H1 (cell line): ENCODE data around the gene COL19A1. TPM values are rescaled to one million over a fixed set of nuclear protein-coding genes. Genes with fewer than 3 reads are reported as not detected.

Source experiments
- CTCF ChIA-PET: fragments of 300-600 bp; sonication (Branson Sonifier 250); formaldehyde crosslinking; loops from one replicate; lab custom pipeline; 2021; ENCODE audit not compliant: partially characterized antibody; lab: Charles Lee
- POLR2A ChIA-PET: fragments of 300-600 bp; sonication (Branson Sonifier 250); formaldehyde crosslinking; loops from one replicate; lab custom pipeline; 2021; ENCODE audit warnings: inconsistent platforms; ENCODE audit not compliant: partially characterized antibody; lab: Charles Lee
- DNase-seq, 2 experiments: peaks; one replicate each; pipeline versions ENCODE4 v3.0.0 to v3.0.0-alpha.2; 2010 to 2022; ENCODE audit warnings: low spot score in 2 of 2, low read depth in 1 of 2, mixed read lengths in 1 of 2
- FAIRE-seq: peaks from 2 replicates; lab custom pipeline; 2011; peaks lifted over from hg19 to GRCh38; lab: Jason Lieb, UNC
- H2AFZ ChIP-seq: 2 replicates; pipeline ENCODE4 v1.8.1; 2012; ENCODE audit warnings: low read length, inconsistent platforms
- H2AK5ac ChIP-seq: 2 replicates; pipeline ENCODE4 v1.6.1; 2013; ENCODE audit warnings: low read depth, low read length
- H2BK120ac ChIP-seq: replicated peaks from 2 replicates; pipeline ENCODE3; 2013; ENCODE audit warnings: low read depth, low read length, inconsistent platforms
- H2BK12ac ChIP-seq: 2 replicates; pipeline ENCODE4 v1.6.1; 2013; ENCODE audit warnings: low read depth, low read length
- H2BK15ac ChIP-seq: 2 replicates; pipeline ENCODE4 v1.6.1; 2013; ENCODE audit warnings: low read length
- H2BK20ac ChIP-seq: 2 replicates; pipeline ENCODE4 v1.6.1; 2013; ENCODE audit warnings: low read length
- H2BK5ac ChIP-seq: 2 replicates; pipeline ENCODE4 v1.6.1; 2013; ENCODE audit warnings: low read depth, low read length
- H3K14ac ChIP-seq: 2 replicates; pipeline ENCODE4 v1.6.1; 2013; ENCODE audit warnings: inconsistent platforms; ENCODE audit not compliant: insufficient read length
- H3K18ac ChIP-seq: 2 replicates; pipeline ENCODE4 v1.6.1; 2013; ENCODE audit warnings: low read length; ENCODE audit errors: extremely low read depth
- H3K23ac ChIP-seq: 2 replicates; pipeline ENCODE4 v1.6.1; 2013; ENCODE audit warnings: inconsistent platforms; ENCODE audit not compliant: insufficient read length
- H3K23me2 ChIP-seq: 2 replicates; pipeline ENCODE4 v1.6.1; 2013; ENCODE audit warnings: low read depth, low read length
- H3K27ac ChIP-seq: 2 replicates; pipeline ENCODE4 v1.6.1; 2011; ENCODE audit warnings: low read depth, low read length, inconsistent platforms
- H3K27me3 ChIP-seq, 4 experiments: replicated peaks in 1 of 4; 1 replicate in 1 of 4; 2 replicates in 3 of 4; pipeline versions ENCODE4 v1.6.1 to v1.8.1; 2011 to 2013; ENCODE audit warnings: low read length in 3 of 4, mild to moderate bottlenecking in 3 of 4, inconsistent platforms in 2 of 4, mixed read lengths in 2 of 4, moderate library complexity in 1 of 4; ENCODE audit not compliant: control insufficient read depth in 3 of 4, insufficient read depth in 3 of 4; ENCODE audit errors: extremely low read depth in 1 of 4
- H3K36me3 ChIP-seq, 4 experiments: 2 replicates each; pipeline versions ENCODE4 v1.6.1 to v1.8.1; 2011 to 2013; ENCODE audit warnings: mild to moderate bottlenecking in 4 of 4, low read length in 3 of 4, moderate library complexity in 2 of 4, control low read depth in 1 of 4, inconsistent platforms in 1 of 4; ENCODE audit not compliant: insufficient read depth in 4 of 4, control insufficient read depth in 2 of 4
- H3K4ac ChIP-seq: replicated peaks from 2 replicates; pipeline ENCODE3; 2013; ENCODE audit warnings: low read length, low read depth, mixed read lengths, inconsistent platforms; ENCODE audit not compliant: insufficient read length
- H3K4me1 ChIP-seq, 4 experiments: replicated peaks in 1 of 4; 1 replicate in 1 of 4; 2 replicates in 3 of 4; pipeline versions ENCODE4 v1.6.1 to v1.8.1; 2011 to 2013; ENCODE audit warnings: low read length in 3 of 4, inconsistent platforms in 2 of 4, mixed read lengths in 1 of 4; ENCODE audit not compliant: insufficient read depth in 4 of 4, control insufficient read depth in 3 of 4
- H3K4me2 ChIP-seq, 2 experiments: 2 replicates each; pipeline versions ENCODE4 v1.6.1 to v1.8.1; 2011 to 2013; ENCODE audit warnings: low read depth in 2 of 2, low read length in 2 of 2, control low read depth in 1 of 2, inconsistent platforms in 1 of 2, mild to moderate bottlenecking in 1 of 2; ENCODE audit not compliant: insufficient read depth in 1 of 2
- H3K4me3 ChIP-seq, 4 experiments: fragments of 200-600, 300-600 bp in 1 of 4; sonication (generic), shearing (Covaris generic), sonication (Bioruptor Twin) in 1 of 4; 2 replicates each; pipeline versions ENCODE4 v1.5.1 to v1.8.1; 2011 to 2016; ENCODE audit warnings: low read length in 4 of 4, low read depth in 3 of 4, control low read depth in 2 of 4, inconsistent platforms in 2 of 4, mild to moderate bottlenecking in 2 of 4, mixed read lengths in 1 of 4, moderate library complexity in 1 of 4; ENCODE audit not compliant: insufficient read depth in 2 of 4; ENCODE audit errors: extremely low read depth in 1 of 4
- H3K56ac ChIP-seq: replicated peaks from 2 replicates; pipeline ENCODE3; 2013; ENCODE audit warnings: low read depth, mild to moderate bottlenecking, mixed read lengths, low read length, inconsistent platforms; ENCODE audit not compliant: insufficient read length
- H3K79me1 ChIP-seq: 2 replicates; pipeline ENCODE4 v1.6.1; 2013; ENCODE audit warnings: low read depth, low read length, control low read depth
- H3K79me2 ChIP-seq, 2 experiments: 2 replicates each; pipeline versions ENCODE4 v1.6.1 to v1.8.1; 2012 to 2013; ENCODE audit warnings: low read length in 2 of 2, mild to moderate bottlenecking in 2 of 2, inconsistent platforms in 1 of 2; ENCODE audit not compliant: insufficient read depth in 2 of 2, control insufficient read depth in 1 of 2
- H3K9ac ChIP-seq, 4 experiments: replicated peaks in 1 of 4; 1 replicate in 1 of 4; 2 replicates in 3 of 4; pipeline versions ENCODE4 v1.6.1 to v1.8.1; 2011 to 2013; ENCODE audit warnings: low read depth in 3 of 4, low read length in 3 of 4, control low read depth in 2 of 4, mild to moderate bottlenecking in 2 of 4, moderate library complexity in 2 of 4, inconsistent platforms in 1 of 4; ENCODE audit errors: extremely low read depth in 1 of 4
- H3K9me3 ChIP-seq, 2 experiments: 2 replicates each; pipeline versions ENCODE4 v1.6.1 to v1.8.1; 2012 to 2013; ENCODE audit warnings: mild to moderate bottlenecking in 2 of 2, moderate library complexity in 2 of 2, control low read depth in 1 of 2, inconsistent platforms in 1 of 2, low read depth in 1 of 2, low read length in 1 of 2, mixed read lengths in 1 of 2; ENCODE audit not compliant: insufficient read depth in 2 of 2
- H4K20me1 ChIP-seq, 2 experiments: replicated peaks in 1 of 2; 2 replicates each; pipeline versions ENCODE3 to v1.8.1; 2011 to 2013; ENCODE audit warnings: inconsistent platforms in 2 of 2, low read length in 2 of 2, mild to moderate bottlenecking in 1 of 2; ENCODE audit not compliant: insufficient read depth in 2 of 2, control insufficient read depth in 1 of 2
- H4K5ac ChIP-seq: 2 replicates; pipeline ENCODE4 v1.6.1; 2013; ENCODE audit warnings: low read length, low read depth, mixed read lengths, inconsistent platforms; ENCODE audit not compliant: insufficient read length
- H4K8ac ChIP-seq: 2 replicates; pipeline ENCODE4 v1.8.0; 2013; ENCODE audit warnings: mild to moderate bottlenecking, moderate library complexity, low read length, inconsistent platforms; ENCODE audit not compliant: insufficient read depth; ENCODE audit errors: extremely low read depth
- H4K91ac ChIP-seq: replicated peaks from 2 replicates; pipeline ENCODE3; 2013; ENCODE audit warnings: low read length, mixed read lengths, inconsistent platforms; ENCODE audit not compliant: insufficient read length
- ATF2 ChIP-seq: IDR thresholded peaks from 2 replicates; pipeline ENCODE4 v1.6.1; 2012; ENCODE audit warnings: low read length, inconsistent platforms
- BCL11A ChIP-seq, 2 experiments: IDR thresholded peaks; one replicate each; pipeline ENCODE4 v1.6.1; 2011; ENCODE audit warnings: low read depth in 2 of 2, low read length in 2 of 2, mild to moderate bottlenecking in 2 of 2
- CBX5 ChIP-seq: fragments of 300-800, 300-1000 bp; sonication (generic); IDR thresholded peaks from 2 replicates; pipeline ENCODE4 v1.7.1; 2016; ENCODE audit warnings: antibody characterized with exemption, low read length, low read depth
- CBX8 ChIP-seq: fragments of 300-800, 300-1000 bp; sonication (generic); IDR thresholded peaks from 2 replicates; pipeline ENCODE4 v1.7.1; 2016; ENCODE audit warnings: low read depth, low read length, borderline replicate concordance
- GABPA ChIP-seq: IDR thresholded peaks from 2 replicates; pipeline ENCODE4 v1.6.1; 2011; ENCODE audit warnings: mild to moderate bottlenecking, low read length, moderate library complexity, borderline replicate concordance; ENCODE audit not compliant: insufficient read depth
- HDAC6 ChIP-seq: IDR thresholded peaks from one replicate; pipeline ENCODE4 v1.7.1; 2012; ENCODE audit warnings: low read depth, mild to moderate bottlenecking, inconsistent platforms, low read length, moderate library complexity
- RBBP5 ChIP-seq: IDR thresholded peaks from 2 replicates; pipeline ENCODE4 v1.7.1; 2012; ENCODE audit warnings: low read depth, mild to moderate bottlenecking, inconsistent platforms, low read length, moderate library complexity, borderline replicate concordance
- RNF2 ChIP-seq: fragments of 200-900, 300-1000 bp; sonication (generic); IDR thresholded peaks from 2 replicates; pipeline ENCODE4 v1.7.1; 2016; ENCODE audit warnings: borderline replicate concordance, low read depth, mild to moderate bottlenecking, antibody characterized with exemption, low read length; ENCODE audit not compliant: poor library complexity, severe bottlenecking; ENCODE audit errors: missing control alignments
- SIN3A ChIP-seq, 2 experiments: IDR thresholded peaks in 1 of 2; conservative IDR thresholded peaks in 1 of 2; 2 replicates each; pipeline ENCODE4 v1.6.1; 2011 to 2012; ENCODE audit warnings: low read length in 2 of 2, improper control_type of control experiment in 1 of 2, low read depth in 1 of 2, mild to moderate bottlenecking in 1 of 2
- SP1 ChIP-seq: IDR thresholded peaks from 2 replicates; pipeline ENCODE4 v1.6.1; 2011; ENCODE audit warnings: low read depth, low read length
- TAF1 ChIP-seq: IDR thresholded peaks from 2 replicates; pipeline ENCODE4 v1.6.1; 2011; ENCODE audit warnings: mild to moderate bottlenecking, low read depth, low read length
- TBP ChIP-seq: IDR thresholded peaks from 2 replicates; pipeline ENCODE4 v1.6.1; 2011; ENCODE audit warnings: low read depth, low read length, improper control_type of control experiment
- TCF12 ChIP-seq: IDR thresholded peaks from 2 replicates; pipeline ENCODE4 v1.6.1; 2011; ENCODE audit warnings: low read depth, mild to moderate bottlenecking, low read length
- YY1 ChIP-seq: IDR thresholded peaks from 2 replicates; pipeline ENCODE4 v1.6.1; 2011; ENCODE audit warnings: low read depth, mild to moderate bottlenecking, low read length
- polyA plus RNA-seq, 7 experiments: library from polyadenylated mRNA; depleted of rRNA in 3 of 7; stranded (reverse) in 5 of 7; unstranded in 2 of 7; fragments of >200 nt in 5 of 7; fragments of 200-250 nt in 2 of 7; gene quantifications; 1 replicate in 5 of 7; 2 replicates in 1 of 7; 4 replicates in 1 of 7; pipeline versions ENCODE4 v1.2.1 to v1.2.3, GENCODE V29; 2011 to 2013; ENCODE audit warnings: missing spikeins in 2 of 7, mixed read lengths in 2 of 7
- total RNA-seq: library from RNA; stranded (reverse); fragmentation: NEBNext Ultra II Directional; extraction: Animal tissue kit (Norgen Biotek cat#: 25700); gene quantifications from 2 replicates; pipeline ENCODE4 v1.2.1, GENCODE V29; 2021

COL19A1 gene
- total and polyA plus RNA-seq, 2 of the 8 experiments (the other 6 are each of a cell fraction or from before 2014, with no cell fraction given) = not detected

GRCh38 chr6:69817358-69817757 lies 49.0 kb upstream of the COL19A1 start:
- no peaks in the 10 kb centered on the region for H3K23me2 ChIP-seq
- H4K8ac ChIP-seq = no peak overlapping the region
- H2AK5ac ChIP-seq = no peak overlapping the region
- H3K9me3 ChIP-seq = no peaks in the 10 kb centered on the region
- no peak for DNase-seq
- H2BK120ac ChIP-seq = no peak overlapping the region
- no peak overlapping the region for H2AFZ ChIP-seq
- FAIRE-seq = no peak
- no peak overlapping the region for H4K91ac ChIP-seq
- H3K4me3 ChIP-seq = no peak overlapping the region
- no peaks in the 10 kb centered on the region for H3K27me3 ChIP-seq
- H3K79me2 ChIP-seq = no peaks in the 10 kb centered on the region
- H3K18ac ChIP-seq = no peak overlapping the region
- H2BK20ac ChIP-seq = no peak overlapping the region
- no peak overlapping the region for H4K5ac ChIP-seq
- no peak overlapping the region for H3K56ac ChIP-seq
- peaks cover 0 to 2% (median 1%) of the 10 kb centered on the region in 4 experiments; a peak in 2 of 7 replicates for H3K4me1 ChIP-seq
- H3K27ac ChIP-seq = no peak overlapping the region
- POLR2A ChIA-PET = no interaction called here
- H3K23ac ChIP-seq = no peak overlapping the region
- H2BK5ac ChIP-seq = no peak overlapping the region
- no peak overlapping the region for H2BK15ac ChIP-seq
- no peak overlapping the region for H3K4me2 ChIP-seq
- H3K36me3 ChIP-seq = no peaks in the 10 kb centered on the region
- H3K79me1 ChIP-seq = no peaks in the 10 kb centered on the region
- H3K9ac ChIP-seq = no peak overlapping the region
- H3K4ac ChIP-seq = no peak overlapping the region
- H4K20me1 ChIP-seq = no peaks in the 10 kb centered on the region
- CTCF ChIA-PET = no interaction called here
- no peak overlapping the region for H3K14ac ChIP-seq
- H2BK12ac ChIP-seq = no peak overlapping the region
- TF ChIP-seq BCL11A (IDR thresholded peaks at IDR 0.05; ENCODE audit: low read depth in 2 of 2, low read length in 2 of 2) = no peak
- TF ChIP-seq YY1 = no peak
- TF ChIP-seq TCF12 = no peak
- no peak for TF ChIP-seq SP1
- no peak for TF ChIP-seq RBBP5
- TF ChIP-seq HDAC6 = no peak
- no peak for TF ChIP-seq TAF1
- TF ChIP-seq CBX5 = no peak
- no peak for TF ChIP-seq RNF2
- TF ChIP-seq CBX8 = no peak
- TF ChIP-seq GABPA = no peak
- no peak for TF ChIP-seq ATF2
- no peak for TF ChIP-seq TBP
- TF ChIP-seq SIN3A (conservative IDR thresholded peaks at IDR 0.05 in 1 of 2, IDR thresholded peaks at IDR 0.05 in 1 of 2; ENCODE audit: low read depth in 1 of 2, low read length in 2 of 2) = no peak
